GM18870 (cell line): Measurements from ENCODE around the gene PIBF1.
"Not testable (repeated sequence)": the region's sequence is repeated elsewhere in the genome, so short reads cannot be mapped to it uniquely, and the experiment has no call there.

Experiments used
- ATAC-seq: cut with Tn5 transposase; IDR thresholded peaks from one replicate; pipeline ENCODE4 v1.9.1; 2021; ENCODE audit warnings: moderate library complexity; ENCODE audit not compliant: unreplicated experiment

PIBF1 gene

DNA sequence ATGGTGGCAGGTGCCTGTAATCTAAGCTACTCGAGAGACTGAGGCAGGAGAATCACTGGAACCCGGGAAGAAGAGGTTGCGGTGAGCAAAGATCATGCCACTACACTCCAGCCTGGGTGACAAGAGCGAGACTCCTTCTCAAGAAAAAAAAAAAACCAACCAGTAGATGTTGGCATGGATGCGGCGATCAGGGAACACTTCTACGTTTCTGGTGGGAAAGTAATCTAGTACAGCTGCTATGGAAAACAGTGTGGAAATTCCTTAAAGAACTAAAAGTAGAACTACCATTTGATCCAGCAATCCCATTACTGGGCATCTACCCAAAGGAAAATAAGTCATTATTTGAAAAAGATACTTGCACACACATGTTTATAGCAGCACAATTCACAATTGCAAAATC is 119.6 kb downstream of the PIBF1 start:
- ATAC-seq = not testable (repeated sequence)

DNA sequence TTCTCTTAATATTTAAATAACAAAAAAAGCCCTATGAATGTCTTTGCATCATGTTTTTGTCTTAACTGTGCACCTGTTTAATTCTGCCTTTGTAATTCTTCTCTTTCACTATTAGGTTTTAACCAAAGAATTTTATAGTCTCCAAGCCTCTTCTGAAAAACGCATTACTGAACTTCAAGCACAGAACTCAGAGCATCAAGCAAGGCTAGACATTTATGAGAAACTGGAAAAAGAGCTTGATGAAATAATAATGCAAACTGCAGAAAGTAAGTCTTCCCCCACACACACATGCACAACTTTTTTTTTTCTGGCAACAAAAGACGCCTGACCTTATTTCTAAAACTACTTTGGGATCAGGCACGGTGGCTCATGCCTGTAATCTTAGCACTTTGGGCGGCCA is 126.5 kb downstream of the PIBF1 start:
- ATAC-seq = no peak

DNA sequence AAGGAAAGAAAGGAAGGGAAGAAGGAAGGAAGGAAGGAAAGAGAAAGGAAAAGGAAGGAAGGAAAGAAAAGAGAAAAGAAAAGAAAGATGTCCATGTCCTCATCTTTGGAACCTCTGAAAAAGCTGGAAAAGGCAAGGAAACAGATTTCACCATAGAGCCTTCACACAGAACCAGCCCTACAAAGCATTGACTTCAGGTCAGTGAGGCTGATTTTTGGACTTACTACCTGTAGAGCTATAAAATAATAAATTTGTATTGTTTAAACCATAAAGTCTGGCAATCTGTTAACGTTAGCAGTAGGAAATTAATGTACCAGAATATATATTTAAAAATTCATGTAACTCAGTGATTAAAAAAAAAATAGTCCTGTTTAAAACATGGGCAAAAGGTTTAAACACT is 130.0 kb downstream of the PIBF1 start:
- ATAC-seq = no peak

DNA sequence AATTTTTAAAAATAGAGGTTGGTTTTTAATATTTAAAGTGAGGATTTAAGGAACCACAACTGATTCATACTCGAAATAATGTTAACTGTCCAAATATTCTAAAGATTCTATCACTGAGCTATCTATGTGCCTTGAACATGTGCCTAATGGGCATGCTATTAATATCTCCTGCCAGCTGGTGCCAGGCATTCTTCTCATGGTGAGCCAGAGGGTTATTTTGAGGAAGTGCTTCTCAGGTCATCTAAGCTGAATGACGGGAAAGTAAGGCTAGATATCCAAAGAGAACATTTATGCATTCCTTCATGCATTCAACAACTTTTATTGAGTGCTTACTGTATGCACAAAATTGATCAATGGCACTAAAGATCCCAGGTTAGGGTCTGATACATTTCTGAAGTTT is 138.2 kb downstream of the PIBF1 start:
- ATAC-seq = no peak

DNA sequence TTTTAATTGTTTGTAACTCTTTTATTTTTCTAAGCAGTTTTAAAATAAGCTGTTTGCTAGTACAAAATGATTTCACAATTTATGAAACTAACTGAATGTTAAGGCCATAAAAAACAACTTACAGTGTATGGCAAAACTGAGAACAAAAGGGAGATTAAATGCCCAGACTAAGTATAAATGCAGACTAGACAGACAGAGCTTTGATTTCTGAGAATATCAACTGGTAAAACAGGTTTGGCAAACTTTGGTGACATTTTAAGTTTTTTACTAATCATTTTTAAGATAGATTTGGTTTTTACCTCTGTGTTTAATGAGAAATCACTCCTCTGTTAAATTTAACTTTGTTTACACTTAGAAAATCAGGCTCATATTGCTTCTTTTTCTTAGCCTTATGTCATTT is 149.4 kb downstream of the PIBF1 start:
- ATAC-seq = no peak

DNA sequence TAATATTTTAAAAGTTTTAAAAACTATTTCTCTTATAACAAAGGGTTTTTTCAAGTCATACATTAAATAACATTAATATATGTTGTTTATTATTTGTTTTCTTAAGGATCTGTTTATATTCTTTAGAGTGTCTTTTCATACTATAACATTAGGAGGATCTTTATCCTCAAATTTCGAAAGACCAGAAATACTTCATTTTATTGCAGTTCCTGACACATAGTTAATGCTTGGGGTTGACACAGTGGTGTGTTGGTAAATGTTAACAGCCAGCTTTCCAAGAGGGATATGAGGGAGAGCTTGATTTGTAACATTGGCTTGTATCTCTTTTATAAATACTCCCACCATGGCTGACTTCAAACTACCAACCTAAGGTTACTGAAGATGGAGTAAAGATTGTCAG is 150.3 kb downstream of the PIBF1 start:
- ATAC-seq = no peak

DNA sequence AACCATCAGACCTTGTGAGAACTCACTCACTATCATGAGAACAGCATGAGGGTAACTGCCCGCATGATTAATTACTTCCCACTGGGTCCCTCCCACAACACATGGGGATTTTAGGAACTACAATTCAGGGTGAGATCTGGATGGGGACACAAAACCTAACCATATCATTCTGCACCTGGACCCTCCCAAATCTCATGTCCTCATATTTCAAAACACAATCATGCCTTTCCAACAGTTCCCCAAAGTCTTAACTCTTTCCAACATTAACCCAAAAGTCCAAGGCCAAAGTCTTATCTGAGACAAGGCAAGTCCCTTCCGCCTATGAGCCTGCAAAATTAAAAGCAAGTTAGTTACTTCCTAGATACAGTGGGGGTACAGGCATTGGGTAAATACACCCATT is 164.3 kb downstream of the PIBF1 start:
- not testable (repeated sequence) for ATAC-seq

DNA sequence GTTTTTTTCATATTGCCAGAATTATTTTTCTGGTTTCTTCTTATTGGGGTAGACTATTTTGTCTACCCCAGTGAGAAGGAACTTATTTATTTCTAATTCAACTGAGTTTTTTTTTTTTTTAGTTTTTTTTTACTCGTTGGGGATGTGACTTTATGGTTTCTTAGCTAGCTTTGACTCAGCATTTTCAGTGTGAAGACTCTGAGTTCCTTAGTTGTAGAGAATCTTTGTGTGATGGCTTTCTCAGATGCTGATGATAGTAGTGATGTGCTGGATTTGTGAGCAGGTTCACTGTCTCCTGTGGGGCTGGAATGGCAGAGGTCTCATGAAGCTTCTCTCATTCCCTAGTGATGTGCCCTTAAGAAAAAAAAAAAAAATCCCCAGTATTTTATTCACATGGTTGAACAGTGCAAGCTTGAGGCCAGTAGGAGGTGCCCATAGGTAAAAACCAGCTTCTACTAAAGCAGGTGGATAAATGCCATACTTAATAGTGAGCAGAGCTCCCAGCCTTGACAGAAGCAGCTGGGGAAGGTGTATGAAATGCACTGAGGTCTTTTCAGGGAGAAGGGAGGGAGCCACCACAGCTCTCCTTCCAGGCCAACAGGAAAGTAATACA is 170.7 kb downstream of the PIBF1 start:
- ATAC-seq = no peak

DNA sequence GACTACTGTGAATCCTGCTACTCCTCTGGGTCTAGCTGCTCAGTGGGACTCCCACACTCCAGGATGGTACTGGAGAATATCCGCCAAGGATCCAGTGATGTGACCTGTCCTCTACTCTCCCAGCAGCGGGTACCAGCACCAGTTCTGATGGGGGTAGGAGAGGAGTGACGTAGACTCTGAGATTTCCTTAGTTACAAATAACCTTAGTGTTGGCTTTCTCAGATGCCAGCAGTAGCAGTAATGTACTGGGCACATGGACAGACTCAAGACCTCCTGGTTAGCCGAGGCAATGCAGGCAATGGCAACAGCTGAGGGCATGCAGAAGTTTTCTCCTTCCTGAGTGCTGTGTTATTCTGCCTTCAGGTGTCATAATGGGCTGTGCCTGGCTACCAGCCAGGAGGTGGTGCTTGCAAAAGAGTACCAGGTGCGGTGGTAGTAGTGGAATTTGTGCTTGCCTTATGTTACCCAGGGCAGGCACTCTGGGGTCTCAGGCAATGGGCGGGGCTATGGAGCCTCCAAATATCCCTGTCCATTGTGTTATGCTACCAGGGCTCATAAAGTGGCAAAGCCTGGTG is 171.5 kb downstream of the PIBF1 start:
- ATAC-seq = no peak

DNA sequence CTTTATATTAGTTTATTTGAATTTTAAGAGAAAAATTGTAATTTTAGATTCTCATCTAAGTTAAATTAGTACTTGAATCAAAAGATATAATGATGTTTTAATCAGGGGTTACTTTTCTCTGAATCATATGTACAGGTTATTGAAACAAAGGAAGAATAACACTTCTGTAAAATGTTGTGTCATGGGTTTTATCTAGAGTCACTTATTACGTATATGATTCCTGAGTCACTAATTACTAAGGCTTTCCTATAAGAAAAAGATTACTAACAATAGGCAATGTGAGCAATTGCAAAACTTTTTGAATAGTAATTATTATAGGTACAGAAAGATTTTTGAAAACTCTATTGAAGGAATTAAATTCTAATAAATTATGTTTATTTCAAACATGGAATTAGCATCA is 177.7 kb downstream of the PIBF1 start:
- no peak for ATAC-seq

DNA sequence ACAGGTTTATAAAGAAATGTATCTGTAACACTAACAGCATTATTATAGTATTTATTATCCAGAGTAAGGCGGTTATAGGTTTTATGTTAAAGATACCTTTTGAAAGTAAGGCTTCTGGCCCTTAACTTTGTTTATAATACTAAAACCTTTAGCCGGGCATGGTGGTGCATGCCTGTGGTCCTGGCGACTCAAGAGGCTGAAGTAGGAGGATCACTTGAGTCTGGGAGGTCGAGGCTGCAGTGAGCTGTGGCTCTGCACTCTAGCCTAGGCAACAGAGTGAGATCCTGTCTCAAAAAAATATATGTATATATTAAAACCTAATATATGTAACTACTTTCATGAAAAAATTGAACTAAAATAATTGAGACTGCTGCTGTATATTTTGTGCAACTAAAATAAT is 178.2 kb downstream of the PIBF1 start:
- ATAC-seq = no peak

DNA sequence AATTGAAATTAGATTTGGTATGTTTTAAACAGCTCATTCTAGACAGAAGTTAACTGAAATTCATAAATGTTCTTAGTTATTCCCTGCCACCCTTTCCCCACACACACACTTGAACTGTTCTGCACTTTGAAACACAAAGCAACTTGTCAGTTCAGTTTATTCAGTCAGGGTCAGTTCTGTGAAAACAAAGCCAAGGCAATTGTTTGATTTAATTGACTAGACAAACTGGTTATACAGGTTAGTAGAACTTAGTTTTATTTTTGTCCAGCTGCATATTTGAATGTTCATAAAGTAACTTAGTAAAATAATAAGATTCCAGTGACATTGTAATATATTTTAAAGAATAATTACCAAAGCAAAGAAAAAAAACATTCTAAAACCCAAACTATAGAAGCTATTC is 178.6 kb downstream of the PIBF1 start:
- ATAC-seq = no peak

DNA sequence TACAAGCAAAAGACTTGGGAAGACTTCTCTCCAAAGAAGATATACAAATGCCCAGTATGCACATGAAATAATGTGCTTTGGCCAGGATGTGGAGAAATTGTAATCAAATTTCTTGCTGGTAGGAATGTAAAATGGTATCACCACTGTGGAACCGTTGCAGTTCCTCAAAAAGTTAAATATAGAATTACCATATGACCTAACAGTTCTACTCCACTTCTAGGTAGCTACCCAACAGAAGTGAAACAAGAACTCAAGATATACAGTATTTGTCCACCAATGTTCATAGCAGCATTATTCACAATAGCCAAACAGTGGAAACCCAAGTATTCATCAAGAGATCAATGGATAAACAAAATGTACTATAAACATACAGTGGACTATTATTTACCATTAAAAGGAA is 181.8 kb downstream of the PIBF1 start:
- ATAC-seq = peak; percentile 61

DNA sequence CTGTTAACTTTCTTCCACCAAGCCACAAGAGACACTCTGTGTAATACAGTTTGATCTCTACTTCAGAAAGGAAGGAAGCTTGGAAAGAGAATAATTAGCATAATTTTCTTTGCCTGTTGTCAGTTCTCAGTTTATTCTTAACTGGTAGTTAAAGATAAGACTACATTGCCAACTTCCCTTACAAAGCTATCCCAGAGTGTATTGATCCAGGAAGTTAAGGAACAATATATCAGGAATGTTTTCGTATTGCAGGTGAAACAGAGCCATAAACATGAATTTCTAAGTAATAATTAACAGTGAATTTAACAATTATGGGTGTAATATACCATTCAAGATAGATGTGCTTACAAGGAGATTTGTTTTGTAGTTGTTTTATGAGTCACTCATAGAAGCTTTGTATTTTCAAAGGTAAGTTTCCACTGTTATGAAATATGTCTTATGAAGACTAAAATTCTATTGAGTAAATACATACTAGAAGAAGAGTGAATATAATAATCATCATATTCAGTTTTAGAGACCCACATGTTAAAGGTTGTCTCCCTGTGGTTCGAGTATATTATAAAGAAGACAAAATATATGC is 188.5 kb downstream of the PIBF1 start:
- no peak for ATAC-seq

DNA sequence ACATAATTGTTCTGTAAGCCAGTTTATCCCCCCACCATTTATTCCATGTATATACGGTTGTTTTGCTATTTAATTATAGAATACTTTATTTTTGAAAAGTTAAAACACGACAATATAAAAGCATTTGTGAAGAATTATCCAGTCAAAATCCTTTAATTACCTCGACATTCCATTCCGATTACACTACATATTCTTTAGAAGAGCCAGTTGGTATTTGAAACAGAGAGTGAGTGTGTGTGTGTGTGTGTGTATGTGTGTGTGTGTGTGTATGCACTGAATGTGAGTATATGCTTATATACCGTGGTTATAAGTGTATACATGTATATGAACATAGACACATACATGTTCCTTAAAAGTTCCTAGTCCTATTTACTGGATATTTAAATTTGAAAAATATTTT is 189.0 kb downstream of the PIBF1 start:
- no peak for ATAC-seq

DNA sequence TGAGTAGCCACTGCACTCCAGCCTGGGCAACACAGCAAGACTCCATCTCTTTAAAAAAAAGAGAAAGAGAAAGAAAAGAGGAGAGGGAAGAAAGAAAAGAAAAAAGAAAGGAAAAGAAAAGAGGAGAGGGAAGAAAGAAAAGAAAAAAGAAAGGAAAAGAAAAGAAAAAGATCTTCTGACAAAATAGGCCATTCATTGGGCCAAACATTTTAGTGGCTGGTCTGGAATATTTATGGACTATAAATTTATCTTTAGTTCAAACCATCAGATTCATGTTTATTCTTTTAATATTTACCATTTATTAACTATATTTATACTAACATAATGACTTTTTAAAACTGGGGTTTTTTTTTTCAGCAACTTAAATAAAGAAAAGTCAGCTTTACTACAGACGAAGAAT is 191.3 kb downstream of the PIBF1 start:
- ATAC-seq = no peak

DNA sequence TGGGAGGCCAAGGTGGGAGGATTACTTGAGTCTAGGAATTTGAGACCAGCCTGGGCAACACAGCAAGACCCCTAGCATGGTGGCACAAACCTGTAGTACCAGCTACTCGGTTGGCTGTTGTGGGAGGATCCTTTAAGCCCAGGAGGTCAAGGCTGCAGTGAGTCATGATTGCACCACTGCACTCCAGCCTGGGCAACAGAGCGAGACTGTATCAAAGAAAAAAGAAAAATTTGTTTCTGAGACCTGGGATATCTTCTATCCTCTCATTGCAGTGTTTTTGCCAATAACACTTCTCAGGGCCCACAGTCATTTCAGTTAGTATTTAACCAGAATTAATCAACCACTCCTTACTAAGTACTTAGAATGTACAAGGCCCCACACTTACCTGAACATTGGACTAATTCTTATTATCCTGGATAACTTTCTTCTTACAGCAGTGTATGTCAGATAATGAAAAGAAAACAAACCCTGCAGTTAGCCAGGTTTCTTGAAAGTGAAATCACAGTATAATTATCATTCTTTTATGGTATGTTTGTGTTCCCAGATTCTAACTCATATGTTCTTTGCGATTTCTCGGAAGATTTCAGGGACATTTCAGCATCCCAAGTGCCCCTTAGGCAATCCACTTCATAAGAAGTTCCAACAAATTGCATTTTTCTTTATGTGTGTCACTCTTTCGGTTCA is 201.3 kb downstream of the PIBF1 start:
- ATAC-seq = no peak

DNA sequence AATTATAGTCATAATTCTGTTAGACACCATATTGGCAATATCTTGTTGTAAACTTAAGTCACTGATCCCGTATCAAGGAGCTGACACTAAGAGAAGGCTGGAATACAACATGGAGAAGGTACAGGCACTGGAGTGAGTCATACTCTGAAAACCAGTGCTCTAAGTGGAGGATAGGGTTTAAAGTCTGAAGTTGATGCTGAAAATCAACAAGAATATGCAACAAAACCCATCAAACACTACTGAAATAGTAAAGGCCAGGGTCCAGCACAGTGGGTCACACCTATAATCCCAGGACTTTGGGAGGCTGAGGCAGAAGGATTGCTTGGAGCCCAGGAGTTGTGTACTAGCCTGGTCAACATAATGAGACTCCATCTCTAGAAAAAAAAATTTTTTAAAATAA is 203.7 kb downstream of the PIBF1 start:
- ATAC-seq = no peak

DNA sequence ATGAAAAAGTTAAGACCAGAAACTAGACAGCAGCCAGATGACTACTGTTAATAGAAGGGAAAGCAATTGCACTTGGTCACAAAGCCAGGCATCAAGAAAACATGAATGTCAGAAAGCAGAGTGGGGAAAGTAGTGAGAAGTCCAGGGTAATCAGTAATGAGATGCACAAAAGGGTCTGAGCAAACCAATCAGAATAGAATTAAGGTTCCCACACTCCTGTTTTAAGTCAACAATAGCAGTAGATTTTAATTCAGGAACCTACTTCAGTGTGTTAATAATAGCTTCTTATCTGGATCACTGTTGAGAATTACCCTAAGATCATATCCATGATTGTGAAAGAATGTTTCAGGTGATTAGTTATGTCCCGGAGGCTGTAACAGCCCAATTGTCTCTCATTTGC is 204.3 kb downstream of the PIBF1 start:
- no peak for ATAC-seq

DNA sequence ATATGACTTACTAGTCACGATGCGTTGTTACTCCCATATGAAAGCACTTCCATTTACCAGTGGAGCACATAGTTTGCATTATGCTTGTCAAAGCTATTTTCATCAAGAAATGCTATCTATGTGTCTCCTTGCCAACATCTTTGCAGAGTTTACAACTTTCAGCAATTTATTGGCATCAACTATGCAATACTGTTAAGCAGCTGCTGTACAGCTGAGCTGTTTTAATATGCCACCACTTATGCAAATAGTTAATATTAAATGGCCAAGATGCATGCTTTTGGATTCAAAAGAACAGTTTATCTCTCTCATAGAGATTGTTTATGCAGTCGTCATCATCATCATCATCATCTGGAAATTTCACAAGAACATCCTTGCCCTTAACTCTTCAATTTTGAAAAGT is 209.0 kb downstream of the PIBF1 start:
- no peak for ATAC-seq

DNA sequence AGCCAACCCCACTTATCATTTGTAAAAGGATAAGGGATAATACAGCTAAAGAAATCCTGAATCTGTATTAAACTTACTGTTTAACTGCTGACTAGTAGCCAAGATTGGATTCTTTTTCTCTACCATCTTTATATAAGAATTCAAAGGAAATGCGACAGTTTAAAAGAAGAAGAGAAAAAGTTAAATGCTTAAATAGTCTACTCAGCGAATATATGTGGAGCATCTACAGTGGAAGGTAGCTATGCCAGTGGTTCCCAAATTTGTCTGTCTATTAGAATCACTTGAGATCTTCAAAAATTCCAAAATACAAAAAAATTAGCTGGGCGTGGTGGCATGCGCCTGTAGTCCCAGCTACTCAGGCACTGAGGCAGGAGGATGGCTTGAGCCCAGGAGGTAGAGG is 216.1 kb downstream of the PIBF1 start:
- no peak for ATAC-seq

DNA sequence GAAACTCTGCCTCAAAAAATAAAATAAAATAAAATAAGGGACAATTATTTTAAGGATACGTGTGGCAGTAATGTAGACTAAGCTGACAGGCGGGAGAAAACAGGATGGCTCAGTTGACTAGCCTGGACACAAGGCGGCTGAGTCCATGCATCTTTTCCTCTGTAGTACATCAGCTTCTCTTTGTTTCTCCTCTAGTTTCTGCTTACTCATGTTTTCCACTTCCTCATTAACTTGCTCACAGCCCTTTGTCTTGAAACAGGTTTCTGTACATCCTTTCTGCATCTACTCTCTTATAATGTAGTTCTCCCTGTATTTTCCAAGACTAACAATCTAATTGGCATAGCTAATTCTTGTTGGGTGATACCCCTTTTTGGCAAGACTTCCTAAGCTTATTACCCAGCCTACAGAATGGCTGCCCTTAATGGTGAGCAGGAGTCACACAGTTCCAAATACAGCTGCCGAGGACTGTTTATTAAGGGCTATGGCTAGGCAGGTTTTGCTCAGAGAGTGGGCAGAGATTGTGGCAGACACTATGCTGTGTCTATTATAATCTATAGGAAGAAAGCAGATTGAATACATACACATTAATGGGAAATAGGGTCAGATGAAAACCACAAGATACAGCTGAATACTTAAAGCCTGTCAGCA is 218.2 kb downstream of the PIBF1 start:
- ATAC-seq = peak; percentile 95
